Globus pallidus (tissue), 1 donor: Measurements from ENCODE around the gene SRP68.

Experiments used
- DNase-seq: peaks from one replicate; pipeline ENCODE4 v3.0.0-alpha.2; 2015; ENCODE audit warnings: low spot score

SRP68 gene

DNA sequence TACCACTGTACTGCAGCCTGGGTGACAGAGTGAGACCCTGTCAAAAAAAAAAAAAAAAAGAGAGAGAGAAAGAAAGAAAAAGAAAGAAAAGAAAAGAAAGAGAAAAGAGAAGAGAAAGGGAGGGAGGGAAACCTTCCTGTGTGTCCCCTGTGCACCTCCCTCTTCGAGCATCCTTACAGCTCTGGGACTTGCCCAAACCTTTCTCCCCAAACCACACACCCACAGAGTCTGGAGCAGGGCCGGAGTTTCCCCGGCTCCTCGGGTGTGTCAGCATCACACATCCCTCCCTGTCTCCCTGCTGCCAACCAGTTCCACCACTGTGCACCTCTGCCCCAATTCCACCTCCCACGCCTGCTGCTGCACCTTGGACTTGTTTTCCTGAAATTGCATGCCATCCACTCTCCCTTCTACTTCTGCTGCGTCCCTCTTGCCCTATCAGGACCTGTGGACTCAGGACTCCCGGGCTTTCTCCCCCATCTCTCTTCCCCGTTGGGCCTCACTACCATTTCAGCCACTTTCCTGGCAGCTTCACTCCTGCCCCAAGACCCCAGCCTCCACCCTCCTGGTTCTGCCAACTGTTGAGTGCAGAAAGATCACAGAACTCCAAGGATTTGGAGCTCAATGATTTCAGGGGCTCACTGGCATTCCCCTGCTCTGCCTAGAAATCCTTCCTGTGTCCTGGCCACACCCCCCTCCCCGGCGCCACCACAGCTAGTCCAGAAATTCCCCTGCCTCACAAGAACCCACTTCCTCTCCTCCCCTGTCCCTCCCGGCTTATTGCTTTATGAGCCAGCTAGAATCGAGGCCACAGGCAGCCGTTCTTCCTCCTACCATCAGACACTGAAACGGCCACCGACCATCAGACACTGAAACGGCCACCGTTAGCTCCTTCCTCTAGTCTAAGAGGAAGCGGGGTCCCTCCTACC lies 75.4 kb downstream of the SRP68 start:
- DNase-seq = peak; percentile 33

DNA sequence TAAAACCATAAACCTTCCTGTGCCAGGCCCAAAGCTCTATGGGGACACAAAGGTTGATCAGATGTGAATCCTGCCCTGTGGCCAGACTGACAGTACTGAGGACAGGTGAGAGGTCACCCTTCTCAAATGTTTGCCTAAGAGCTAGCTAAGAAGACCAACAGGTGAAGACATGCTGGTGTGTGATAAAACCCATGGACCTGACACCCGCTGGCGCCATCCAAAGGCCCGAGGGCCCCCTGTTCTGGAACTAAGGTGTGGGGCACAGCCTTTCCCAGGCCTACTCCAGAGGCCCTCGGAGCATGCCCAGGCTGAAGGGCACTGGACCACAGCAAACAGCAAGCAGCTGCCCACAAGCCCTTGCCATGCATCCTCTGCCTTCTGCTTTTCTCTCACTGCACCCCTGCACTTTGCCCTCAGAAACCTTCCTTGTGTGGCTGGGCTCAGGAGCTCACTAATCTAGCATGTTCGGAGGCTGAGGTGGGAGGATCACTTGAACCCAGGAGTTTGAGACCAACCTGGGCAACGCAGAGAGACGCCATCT lies 76.9 kb downstream of the SRP68 start:
- no peak for DNase-seq

DNA sequence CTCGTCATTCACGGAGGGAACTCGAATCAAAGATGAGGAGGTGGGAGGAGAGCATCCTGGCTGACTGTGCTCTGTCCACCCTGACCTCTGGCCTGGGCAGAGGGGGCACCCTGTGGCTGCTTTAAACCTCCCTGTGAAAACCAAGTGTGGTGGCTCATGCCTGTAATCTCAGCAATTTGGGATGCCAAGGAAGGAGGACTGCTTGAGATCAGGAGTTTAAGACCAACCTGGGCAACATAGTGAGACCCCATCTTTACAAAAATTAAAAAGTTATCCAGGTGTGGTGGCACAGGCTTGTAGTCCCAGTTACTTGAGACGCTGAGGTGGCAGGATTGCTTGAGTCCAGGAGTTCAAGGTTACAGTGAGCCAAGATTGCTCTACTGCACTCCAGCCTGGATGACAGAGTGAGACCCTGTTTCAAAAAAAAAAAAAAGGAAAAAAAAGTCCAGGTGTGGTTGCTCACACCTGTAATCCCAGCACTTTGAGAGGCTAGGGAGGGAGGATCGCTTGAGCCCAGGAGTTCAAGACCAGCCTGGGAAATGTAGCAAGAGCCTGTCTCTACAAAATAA lies 77.4 kb downstream of the SRP68 start:
- DNase-seq = no peak

DNA sequence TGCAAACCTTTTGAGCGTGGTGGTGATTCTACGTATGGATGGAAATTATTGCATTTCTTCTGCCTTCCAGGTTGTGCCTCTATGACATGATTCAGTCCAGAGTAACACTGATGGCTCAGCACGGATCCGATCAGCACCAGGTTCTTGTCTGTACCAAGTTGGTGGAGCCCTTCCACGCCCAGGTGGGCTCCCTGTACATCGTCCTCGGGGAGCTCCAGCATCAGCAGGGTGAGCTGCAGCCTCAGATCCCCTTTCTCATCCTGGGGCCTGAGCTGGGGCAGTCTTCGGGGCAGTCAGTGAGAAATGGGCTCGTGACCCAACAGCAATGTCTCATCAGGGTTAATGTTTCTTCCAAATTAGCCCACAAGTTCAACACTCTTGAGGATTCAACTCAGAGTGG lies 80.9 kb downstream of the SRP68 start:
- no peak for DNase-seq
